ENCODE results near the gene GPC3. TPM values are rescaled to one million over a fixed set of nuclear protein-coding genes. Genes with fewer than 3 reads are reported as not detected.

The GPC3 gene
- total RNA-seq, 1 experiment from 2014 or later = 0.24 TPM

DNA sequence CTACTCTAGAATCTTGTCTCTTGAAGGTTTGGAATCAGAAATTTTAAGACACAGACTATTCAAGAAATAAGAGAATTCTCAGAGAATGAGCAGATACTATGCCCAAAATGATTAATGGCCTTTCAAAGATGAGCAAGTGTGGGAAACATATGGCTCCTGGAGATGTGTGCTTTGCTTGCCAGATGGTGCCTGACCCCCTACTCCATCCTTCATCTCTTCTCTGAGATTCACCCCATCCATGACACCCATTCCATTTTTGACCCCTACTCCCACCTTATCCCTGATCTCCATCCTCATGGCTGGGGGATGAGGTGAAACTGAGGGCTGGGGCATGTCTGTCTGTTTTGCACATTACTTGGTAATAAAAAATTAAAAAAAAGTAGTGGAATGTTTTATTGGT, 75.5 kb downstream of the GPC3 start:
- Histone ChIP-seq H3K9me3 (ENCODE audit: low read depth, low read length, poor library complexity, severe bottlenecking) (no peaks in the 10 kb centered on the region), H3K4me1 (ENCODE audit: insufficient read depth, low read length, poor library complexity, severe bottlenecking) (no peaks in the 10 kb centered on the region), H3K27ac (ENCODE audit: low read depth, low read length, poor library complexity, severe bottlenecking) (no peak overlapping the region), H3K4me3 (ENCODE audit: low read depth, low read length, poor library complexity, severe bottlenecking) (no peak overlapping the region), H3K27me3 (replicated peaks; ENCODE audit: insufficient read depth, low read depth, low read length, poor library complexity) (no peaks in the 10 kb centered on the region), H3K36me3 (ENCODE audit: insufficient read depth, low read length, poor library complexity, severe bottlenecking) (no peaks in the 10 kb centered on the region)
- ChIA-PET POLR2A (ENCODE audit: low non-redundant PET) (no interaction called here), CTCF (no interaction called here)
- intact Hi-C loops (cut with micrococcal nuclease; ENCODE audit: unreplicated experiment) = loop anchor here (5.0 kb wide), 1 partner anchor 123 kb away; no protein-coding TSS in a partner anchor
- DNase-seq (ENCODE audit: low spot score) = no peak
- BruUV-seq (replicated peaks) = no TSS peak
- no peak for TF ChIP-seq EZH2 (IDR thresholded peaks at IDR 0.05; ENCODE audit: borderline replicate concordance, low read depth, low read length, poor library complexity, severe bottlenecking)
- TF ChIP-seq, protein P1, sequence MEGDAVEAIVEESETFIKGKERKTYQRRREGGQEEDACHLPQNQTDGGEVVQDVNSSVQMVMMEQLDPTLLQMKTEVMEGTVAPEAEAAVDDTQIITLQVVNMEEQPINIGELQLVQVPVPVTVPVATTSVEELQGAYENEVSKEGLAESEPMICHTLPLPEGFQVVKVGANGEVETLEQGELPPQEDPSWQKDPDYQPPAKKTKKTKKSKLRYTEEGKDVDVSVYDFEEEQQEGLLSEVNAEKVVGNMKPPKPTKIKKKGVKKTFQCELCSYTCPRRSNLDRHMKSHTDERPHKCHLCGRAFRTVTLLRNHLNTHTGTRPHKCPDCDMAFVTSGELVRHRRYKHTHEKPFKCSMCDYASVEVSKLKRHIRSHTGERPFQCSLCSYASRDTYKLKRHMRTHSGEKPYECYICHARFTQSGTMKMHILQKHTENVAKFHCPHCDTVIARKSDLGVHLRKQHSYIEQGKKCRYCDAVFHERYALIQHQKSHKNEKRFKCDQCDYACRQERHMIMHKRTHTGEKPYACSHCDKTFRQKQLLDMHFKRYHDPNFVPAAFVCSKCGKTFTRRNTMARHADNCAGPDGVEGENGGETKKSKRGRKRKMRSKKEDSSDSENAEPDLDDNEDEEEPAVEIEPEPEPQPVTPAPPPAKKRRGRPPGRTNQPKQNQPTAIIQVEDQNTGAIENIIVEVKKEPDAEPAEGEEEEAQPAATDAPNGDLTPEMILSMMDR (conservative IDR thresholded peaks at IDR 0.05; ENCODE audit: low read depth, low read length) = no peak

DNA sequence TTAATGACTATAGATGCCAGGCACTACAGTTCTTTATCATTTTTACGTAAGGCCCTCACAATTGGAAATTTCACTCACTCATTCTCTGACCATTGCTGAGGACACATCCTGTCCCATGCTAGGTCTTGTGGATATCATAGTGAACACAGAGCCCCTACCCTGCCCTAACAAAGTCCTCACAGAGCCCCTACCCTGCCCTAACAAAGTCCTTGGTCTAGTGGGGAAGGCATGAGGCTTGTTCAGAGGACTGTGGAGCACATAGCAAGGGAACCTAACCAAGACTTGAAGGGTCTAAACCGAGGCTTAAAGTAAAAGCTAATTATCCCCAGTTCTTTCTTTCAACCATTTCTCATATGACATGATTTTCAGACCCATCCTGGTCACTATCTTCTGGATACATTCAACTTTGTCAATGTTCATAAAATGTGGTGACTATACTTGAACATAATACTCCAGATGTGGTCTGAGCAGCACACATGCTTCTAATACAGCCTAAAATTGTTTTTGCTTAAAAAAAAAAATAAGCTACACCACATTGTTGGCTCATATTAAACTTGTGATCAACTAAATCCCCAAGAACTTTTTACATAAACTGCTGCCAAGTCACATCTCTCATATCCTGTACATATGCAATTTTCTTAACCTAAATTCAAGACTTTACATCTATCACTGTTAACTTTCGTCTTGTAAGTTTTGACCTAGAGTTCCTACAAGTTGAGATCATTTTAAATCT, 77.0 kb downstream of the GPC3 start:
- TF ChIP-seq EZH2 (IDR thresholded peaks at IDR 0.05; ENCODE audit: borderline replicate concordance, low read depth, low read length, poor library complexity, severe bottlenecking) = no peak
- TF ChIP-seq, protein P1 (conservative IDR thresholded peaks at IDR 0.05; ENCODE audit: low read depth, low read length) = no peak
- Histone ChIP-seq H3K4me1 (ENCODE audit: insufficient read depth, low read length, poor library complexity, severe bottlenecking) (no peaks in the 10 kb centered on the region), H3K27ac (ENCODE audit: low read depth, low read length, poor library complexity, severe bottlenecking) (no peak overlapping the region), H3K9me3 (ENCODE audit: low read depth, low read length, poor library complexity, severe bottlenecking) (no peaks in the 10 kb centered on the region), H3K36me3 (ENCODE audit: insufficient read depth, low read length, poor library complexity, severe bottlenecking) (no peaks in the 10 kb centered on the region), H3K4me3 (ENCODE audit: low read depth, low read length, poor library complexity, severe bottlenecking) (no peak overlapping the region), H3K27me3 (replicated peaks; ENCODE audit: insufficient read depth, low read depth, low read length, poor library complexity) (no peaks in the 10 kb centered on the region)
- CTCF ChIA-PET = no interaction called here
- no TSS peak for BruUV-seq (replicated peaks)
- intact Hi-C loops (cut with micrococcal nuclease; ENCODE audit: unreplicated experiment) = no loop called here
- no peak for DNase-seq (ENCODE audit: low spot score)
- POLR2A ChIA-PET (ENCODE audit: low non-redundant PET) = no interaction called here

DNA sequence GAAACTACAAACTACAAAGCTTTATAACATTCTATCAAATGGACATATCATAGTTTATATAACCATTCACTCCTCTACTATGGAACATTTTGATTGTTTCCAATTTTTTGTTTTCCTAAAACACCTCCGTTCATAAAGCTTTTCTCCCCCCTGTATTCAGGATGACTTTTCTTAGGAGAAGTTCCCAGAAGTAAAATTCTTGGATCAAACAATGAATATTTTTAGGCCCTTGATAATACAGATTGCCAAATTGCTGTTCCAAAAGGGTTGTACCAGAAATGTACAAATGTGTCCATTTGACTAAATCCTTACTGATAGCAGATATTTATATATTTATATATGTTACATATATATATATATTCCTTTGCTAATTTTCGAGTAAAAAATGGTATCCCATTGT, 77.8 kb downstream of the GPC3 start:
- Histone ChIP-seq H3K9me3 (ENCODE audit: low read depth, low read length, poor library complexity, severe bottlenecking) (no peaks in the 10 kb centered on the region), H3K4me1 (ENCODE audit: insufficient read depth, low read length, poor library complexity, severe bottlenecking) (no peaks in the 10 kb centered on the region), H3K4me3 (ENCODE audit: low read depth, low read length, poor library complexity, severe bottlenecking) (no peak overlapping the region), H3K27ac (ENCODE audit: low read depth, low read length, poor library complexity, severe bottlenecking) (no peak overlapping the region), H3K27me3 (replicated peaks; ENCODE audit: insufficient read depth, low read depth, low read length, poor library complexity) (no peaks in the 10 kb centered on the region), H3K36me3 (ENCODE audit: insufficient read depth, low read length, poor library complexity, severe bottlenecking) (no peaks in the 10 kb centered on the region)
- BruUV-seq (replicated peaks) = no TSS peak
- DNase-seq (ENCODE audit: low spot score) = no peak
- intact Hi-C loops (cut with micrococcal nuclease; ENCODE audit: unreplicated experiment) = no loop called here
- no peak for TF ChIP-seq EZH2 (IDR thresholded peaks at IDR 0.05; ENCODE audit: borderline replicate concordance, low read depth, low read length, poor library complexity, severe bottlenecking)
- TF ChIP-seq, protein P1 (conservative IDR thresholded peaks at IDR 0.05; ENCODE audit: low read depth, low read length) = no peak
- ChIA-PET CTCF (no interaction called here), POLR2A (ENCODE audit: low non-redundant PET) (no interaction called here)
